Glomerular visceral epithelial cell (primary cell): ENCODE data around the gene CYP2S1.
"Not testable (repeated sequence)": the region's sequence is repeated elsewhere in the genome, so short reads cannot be mapped to it uniquely, and the experiment has no call there.

Experiments
- DNase-seq: peaks from one replicate; pipeline ENCODE4 v3.0.0-alpha.2; 2016; ENCODE audit errors: extremely low spot score

Gene CYP2S1, protein sequence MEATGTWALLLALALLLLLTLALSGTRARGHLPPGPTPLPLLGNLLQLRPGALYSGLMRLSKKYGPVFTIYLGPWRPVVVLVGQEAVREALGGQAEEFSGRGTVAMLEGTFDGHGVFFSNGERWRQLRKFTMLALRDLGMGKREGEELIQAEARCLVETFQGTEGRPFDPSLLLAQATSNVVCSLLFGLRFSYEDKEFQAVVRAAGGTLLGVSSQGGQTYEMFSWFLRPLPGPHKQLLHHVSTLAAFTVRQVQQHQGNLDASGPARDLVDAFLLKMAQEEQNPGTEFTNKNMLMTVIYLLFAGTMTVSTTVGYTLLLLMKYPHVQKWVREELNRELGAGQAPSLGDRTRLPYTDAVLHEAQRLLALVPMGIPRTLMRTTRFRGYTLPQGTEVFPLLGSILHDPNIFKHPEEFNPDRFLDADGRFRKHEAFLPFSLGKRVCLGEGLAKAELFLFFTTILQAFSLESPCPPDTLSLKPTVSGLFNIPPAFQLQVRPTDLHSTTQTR

GRCh38 chr19:41192574-41193429 is at the start of gene CYP2S1:
CYP2S1 (plus strand) TSS chr19:41193219; CDS start chr19:41193265, 46 bp downstream.
- peak; percentile 53 for DNase-seq

GRCh38 chr19:41144403-41144802 is 48.6 kb upstream of the CYP2S1 start:
- DNase-seq, result peak; percentile 75

- DNase-seq, result no peak
Observed at GRCh38 chr19:41149831-41150230, 43.2 kb upstream of the CYP2S1 start.

GRCh38 chr19:41150986-41151385 is 42.0 kb upstream of the CYP2S1 start:
- DNase-seq, result not testable (repeated sequence)

DNA sequence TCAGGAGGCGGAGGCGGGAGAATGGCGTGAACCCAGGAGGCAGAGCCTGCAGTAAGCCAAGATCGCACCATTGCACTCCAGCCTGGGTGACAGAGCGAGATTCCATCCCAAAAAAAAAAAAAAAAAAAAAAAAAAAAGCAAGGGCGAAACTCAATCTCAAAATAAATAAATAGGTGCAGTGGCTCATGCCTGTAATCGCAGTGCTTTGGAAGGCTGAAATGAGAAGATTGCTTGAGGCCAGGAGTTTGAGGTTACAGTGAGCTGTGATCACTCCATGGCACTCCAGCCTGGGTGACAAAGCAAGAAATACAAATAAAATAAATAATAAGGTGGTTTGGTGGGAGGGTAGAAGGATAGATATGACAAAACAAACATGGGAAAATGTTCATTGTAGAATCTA is 39.0 kb upstream of the CYP2S1 start:
- no peak for DNase-seq

- DNase-seq, result no peak
Observed at GRCh38 chr19:41156207-41156606, 36.8 kb upstream of the CYP2S1 start.

DNA sequence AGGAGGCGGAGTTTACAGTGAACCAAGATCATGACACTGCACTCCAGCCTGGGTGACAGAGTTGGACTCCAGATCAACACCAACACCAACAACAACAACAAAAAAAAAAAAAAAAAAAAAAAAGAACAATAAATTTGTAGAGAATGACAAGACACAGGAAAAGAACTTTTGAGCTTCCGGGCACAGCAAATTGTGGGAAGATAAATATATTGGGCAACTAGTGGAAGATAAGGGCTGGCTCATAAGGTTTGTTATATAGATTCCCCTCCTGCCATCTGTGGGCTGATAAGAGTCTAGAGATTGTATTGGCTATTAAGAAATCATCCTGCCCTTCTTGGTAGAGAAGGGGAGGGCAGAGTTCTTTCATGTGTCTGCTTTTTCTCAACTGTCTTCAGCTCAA is 33.1 kb upstream of the CYP2S1 start:
- no peak for DNase-seq

DNA sequence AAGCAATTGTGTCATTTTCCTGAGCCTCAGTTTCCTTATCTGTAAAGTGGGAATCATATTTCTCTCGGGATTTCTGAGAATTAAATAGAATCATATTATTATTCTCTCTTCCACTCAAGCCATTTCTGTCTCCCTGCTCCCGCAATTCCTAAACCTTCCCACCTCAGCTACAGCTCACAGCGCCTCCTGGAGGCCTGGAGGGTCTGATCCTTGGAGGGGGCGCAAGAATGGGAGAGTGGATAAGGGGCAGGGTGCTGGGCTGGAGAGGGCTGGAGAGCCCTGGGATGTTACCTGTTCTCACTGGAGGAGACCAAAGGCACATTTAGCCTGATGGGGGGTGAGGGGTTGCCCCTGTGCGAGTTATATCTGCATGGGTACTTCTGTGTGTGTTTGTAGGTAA is 31.1 kb upstream of the CYP2S1 start:
- DNase-seq, result no peak

GRCh38 chr19:41166944-41167804 is 25.8 kb upstream of the CYP2S1 start:
- DNase-seq, result no peak

DNA sequence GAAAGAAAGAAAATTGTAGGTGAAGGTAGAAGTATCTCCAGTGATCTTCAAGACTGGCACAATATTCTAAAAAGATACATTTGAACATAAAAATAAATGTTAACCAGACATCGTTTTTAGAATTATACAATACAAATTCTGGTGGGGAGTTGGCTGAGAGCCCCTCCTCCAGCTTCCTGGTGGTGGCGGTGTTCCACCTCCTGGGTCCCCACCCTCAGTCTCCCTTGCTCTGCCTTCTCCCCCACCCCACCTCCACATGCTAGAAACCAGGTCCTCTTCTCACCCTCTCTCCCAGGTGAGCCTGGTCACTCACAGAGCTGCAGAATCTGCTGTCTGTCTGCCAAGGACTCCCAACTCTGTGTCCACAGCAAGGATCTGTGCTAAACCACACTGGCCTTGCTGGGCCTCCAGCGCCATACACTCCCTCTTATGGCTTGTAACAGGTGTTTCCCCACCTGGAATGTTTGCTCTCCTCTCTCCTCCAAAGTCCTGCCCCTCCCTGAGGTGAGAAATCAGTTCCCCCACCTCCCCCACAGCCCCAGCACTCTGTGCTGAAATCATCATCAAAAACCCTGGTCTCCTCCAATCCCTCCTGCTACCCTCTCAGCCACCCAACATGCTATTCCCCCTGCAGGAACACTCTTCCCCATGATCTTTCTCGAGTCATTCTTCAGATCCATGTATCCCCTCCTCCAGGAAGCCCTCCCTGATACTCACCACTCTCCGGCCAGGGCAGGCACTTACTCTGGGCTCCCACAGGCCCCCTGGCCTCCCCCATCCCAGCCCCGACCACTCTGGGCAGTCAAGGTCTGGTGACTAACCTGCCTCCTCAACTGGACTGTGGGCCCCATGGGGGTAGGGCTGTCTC is 20.5 kb upstream of the CYP2S1 start:
- no peak for DNase-seq

GRCh38 chr19:41174297-41174928 is 18.6 kb upstream of the CYP2S1 start:
- DNase-seq, result no peak

GRCh38 chr19:41175801-41176777 is 16.9 kb upstream of the CYP2S1 start:
- DNase-seq, result peak; percentile 85

DNA sequence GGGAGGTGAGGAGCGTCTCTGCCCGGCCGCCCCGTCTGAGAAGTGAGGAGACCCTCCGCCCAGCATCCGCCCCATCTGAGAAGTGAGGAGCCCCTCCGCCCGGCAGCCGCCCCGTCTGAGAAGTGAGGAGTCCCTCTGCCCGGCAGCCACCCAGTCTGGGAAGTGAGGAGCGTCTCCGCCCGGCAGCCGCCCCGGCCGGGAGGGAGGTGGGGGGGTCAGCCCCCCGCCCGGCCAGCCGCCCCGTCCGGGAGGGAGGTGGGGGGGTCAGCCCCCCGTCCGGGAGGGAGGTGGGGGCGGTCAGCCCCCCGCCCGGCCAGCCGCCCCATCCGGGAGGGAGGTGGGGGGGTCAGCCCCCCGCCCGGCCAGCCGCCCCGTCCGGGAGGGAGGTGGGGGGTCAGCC is 12.8 kb upstream of the CYP2S1 start:
- not testable (repeated sequence) for DNase-seq

DNA sequence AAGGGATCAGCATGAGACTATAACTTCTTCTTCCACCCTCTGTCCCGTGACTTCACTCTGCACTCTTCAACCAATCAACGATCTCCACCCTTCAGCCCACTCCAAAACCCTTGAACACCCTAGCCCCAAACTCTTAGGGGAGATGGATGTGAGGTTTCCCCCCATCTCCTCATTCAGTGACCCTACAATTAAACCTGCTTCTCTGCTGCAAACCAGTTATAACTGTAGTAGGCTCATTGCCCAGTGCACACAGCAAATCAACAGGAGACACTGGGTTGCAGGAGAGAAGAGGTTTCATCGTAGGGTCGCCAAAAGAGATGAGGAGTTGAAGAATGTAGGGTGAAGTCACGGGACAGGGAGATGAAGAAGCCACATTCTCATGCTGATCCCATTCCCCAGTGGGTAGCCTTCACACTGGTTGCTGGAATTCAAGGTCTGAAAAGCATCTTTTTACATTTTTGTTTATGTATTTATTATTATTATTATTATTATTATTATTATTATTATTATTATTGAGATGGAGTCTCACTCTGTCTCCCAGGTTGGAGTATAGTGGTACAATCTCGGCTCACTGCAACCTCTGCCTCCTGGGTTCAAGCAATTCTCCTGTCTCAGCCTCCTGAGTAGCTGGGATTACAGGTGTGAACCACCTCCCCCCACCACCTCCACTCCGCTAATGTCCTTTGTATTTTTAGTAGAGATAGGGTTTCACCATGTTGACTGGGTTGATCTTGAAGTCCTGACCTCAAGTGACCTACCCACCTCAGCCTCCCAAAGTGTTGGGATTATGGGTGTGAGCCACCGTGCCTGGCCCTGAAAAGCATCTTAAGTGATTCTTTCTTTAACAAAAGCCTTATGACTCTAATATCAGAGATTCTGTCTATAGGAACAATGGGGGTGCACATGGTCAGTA is 5.8 kb upstream of the CYP2S1 start:
- DNase-seq, result no peak

DNA sequence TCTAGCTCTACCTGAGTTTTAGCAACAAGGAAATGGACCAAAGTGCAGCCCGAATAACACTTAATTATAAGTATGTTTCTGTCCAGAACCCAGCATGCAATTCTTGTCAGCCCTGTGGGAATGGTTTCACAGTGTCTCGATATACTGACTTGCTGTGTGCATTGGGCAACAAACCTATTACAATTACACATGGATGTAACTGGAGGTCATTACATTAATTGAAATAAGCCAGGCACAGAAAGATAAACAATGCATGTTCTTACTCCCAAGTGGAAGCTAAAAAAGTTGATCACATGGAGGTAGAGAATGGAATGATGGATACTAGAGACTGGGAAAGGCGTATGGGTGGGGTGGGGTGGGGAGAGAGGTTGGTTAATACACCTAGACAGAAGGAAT is 5.1 kb upstream of the CYP2S1 start:
- no peak for DNase-seq

GRCh38 chr19:41189425-41190065 is 3.5 kb upstream of the CYP2S1 start:
- DNase-seq, result no peak

DNA sequence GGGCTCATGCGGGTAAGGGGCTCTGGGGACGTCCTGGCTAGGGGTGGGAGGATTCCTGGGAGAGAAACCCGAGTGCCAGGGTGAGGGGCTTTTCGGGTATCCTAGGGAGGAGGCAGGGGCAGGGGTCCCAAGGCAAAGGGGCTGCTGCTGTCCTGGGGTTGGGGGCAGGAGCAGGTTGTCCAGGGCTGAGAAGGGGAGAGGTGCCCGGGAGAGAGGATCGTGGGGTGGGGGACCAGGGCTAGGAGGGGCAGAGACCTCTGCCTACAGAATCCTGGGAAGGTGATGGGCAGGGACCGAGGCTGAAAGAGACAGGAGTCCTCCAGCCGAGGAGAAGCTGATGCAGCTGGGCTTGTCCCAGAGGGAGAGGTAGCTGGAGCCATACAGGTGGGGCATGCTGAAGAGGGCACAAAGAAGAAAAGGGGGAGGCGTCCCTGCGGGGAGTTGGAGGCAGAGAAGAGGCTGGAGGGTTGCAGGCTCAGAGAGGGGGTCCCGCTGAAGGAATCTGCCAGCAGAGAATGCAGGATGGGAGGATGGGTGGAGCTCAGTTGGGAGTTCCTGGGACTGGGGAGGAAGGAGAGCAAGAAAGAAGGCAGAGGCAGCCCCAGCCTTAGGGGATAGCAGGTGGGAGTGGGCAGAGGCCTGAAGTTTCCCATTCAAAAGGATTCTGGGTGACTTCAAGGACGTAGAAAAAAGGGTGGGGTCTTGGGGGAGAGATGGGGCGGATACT is 574 bp downstream of the CYP2S1 start:
- DNase-seq, result no peak
